Measurements from ENCODE around the gene ZNF397. TPM values are rescaled to one million over a fixed set of nuclear protein-coding genes. Genes with fewer than 3 reads are reported as not detected.

Gene ZNF397
- total RNA-seq, 1 experiment from 2014 or later = 35.3 TPM

DNA sequence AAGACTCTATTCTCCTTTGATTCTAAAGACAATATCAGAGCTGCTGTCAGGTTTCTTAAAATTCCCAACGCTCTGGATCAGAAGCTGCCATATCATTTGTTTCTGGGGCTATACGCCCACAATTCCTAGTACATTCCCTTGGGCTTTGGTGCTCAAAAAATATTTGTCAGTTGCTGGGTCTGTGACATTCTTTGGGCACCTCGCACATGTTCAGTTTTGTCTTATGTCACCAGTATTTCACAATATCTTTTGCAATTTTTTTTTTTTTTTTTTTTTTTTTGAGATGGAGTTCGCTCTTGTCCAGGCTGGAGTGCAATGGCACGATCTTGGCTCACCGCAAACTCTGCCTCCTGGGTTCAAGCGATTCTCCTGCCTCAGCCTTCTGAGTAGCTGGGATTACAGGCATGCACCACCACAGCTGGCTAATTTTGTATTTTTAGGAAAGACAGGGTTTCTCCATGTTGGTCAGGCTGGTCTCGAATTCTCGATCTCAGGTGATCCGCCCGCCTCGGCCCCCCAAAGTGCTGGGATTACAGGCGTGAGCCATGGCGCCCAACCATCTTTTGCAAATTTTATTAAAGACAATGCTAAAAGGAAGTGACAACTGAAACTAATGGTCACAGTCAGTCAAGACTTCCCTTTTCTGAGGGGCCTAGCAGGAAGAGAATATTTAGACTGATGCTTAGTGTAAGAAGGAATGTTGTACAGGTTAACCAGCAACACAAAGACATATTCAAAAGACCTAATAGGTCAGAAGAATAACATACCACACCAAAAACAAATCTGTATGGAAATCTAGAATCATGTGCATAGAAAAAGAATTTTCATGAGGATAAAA lies 6.8 kb downstream of the ZNF397 start:
- H3K79me2 ChIP-seq (ENCODE audit: insufficient read depth, low read length) = peaks cover 1% of the 10 kb centered on the region; the same call in 1 of the 2 replicates
- H3K4me3 Mint-ChIP-seq = no peak overlapping the region
- H4K91ac ChIP-seq (ENCODE audit: insufficient read length, low read depth, low read length) = no peak overlapping the region

More for the DNA sequence above, 6.8 kb downstream of the ZNF397 start:
- no peak overlapping the region for H3K4ac ChIP-seq (ENCODE audit: low read depth, low read length)
- H3K4me2 ChIP-seq (ENCODE audit: insufficient read depth, insufficient read length, low read length) = no peak overlapping the region
- H3K27ac ChIP-seq (ENCODE audit: insufficient read length, low read depth, low read length) = no peak overlapping the region
- H3K9ac ChIP-seq (ENCODE audit: extremely low read depth, insufficient read length, low read length) = no peak overlapping the region
- no peak overlapping the region for H2BK20ac ChIP-seq (ENCODE audit: low read depth, low read length, poor library complexity, severe bottlenecking)
- H3K79me1 ChIP-seq (ENCODE audit: insufficient read depth, low read depth, low read length, poor library complexity, severe bottlenecking) = peaks cover 2% of the 10 kb centered on the region
- no peaks in the 10 kb centered on the region for H3K9me3 ChIP-seq (ENCODE audit: control insufficient read depth, low read depth, low read length)
- peaks cover under 1 to 3% of the 10 kb centered on the region in 2 experiments for H3K4me1 Mint-ChIP-seq
- no peak overlapping the region for H2AK5ac ChIP-seq (ENCODE audit: insufficient read length, low read length)
- no peak overlapping the region for H3K14ac ChIP-seq (ENCODE audit: insufficient read depth, low read length)
- no peaks in the 10 kb centered on the region for H3K4me1 ChIP-seq (ENCODE audit: insufficient read depth, low read length)
- H4K8ac ChIP-seq (replicated peaks; ENCODE audit: insufficient read length, low read depth, low read length) = no peak overlapping the region
- DNase-seq = no peak
- H3K9me3 Mint-ChIP-seq = no peaks in the 10 kb centered on the region; a peak in 1 of 5 replicates
- no peak overlapping the region for H3T11ph ChIP-seq (ENCODE audit: low read length)
- H3K18ac ChIP-seq (ENCODE audit: insufficient read length, low read depth, low read length) = no peak overlapping the region
- no peak overlapping the region for H2BK120ac ChIP-seq (ENCODE audit: low read depth, low read length, poor library complexity, severe bottlenecking)
- no peak overlapping the region for H3K23ac ChIP-seq (ENCODE audit: insufficient read length, low read depth, low read length)
- H3K56ac ChIP-seq (ENCODE audit: insufficient read length, low read depth, low read length) = no peak overlapping the region
- H2AFZ ChIP-seq (ENCODE audit: low read length) = no peak overlapping the region
- H3K27me3 Mint-ChIP-seq (ENCODE audit: low read depth) = no peaks in the 10 kb centered on the region
- no peak overlapping the region for H2BK15ac ChIP-seq (ENCODE audit: low read depth, low read length)
- H3K23me2 ChIP-seq (ENCODE audit: insufficient read length, low read depth, low read length, poor library complexity, severe bottlenecking) = no peaks in the 10 kb centered on the region
- no peak overlapping the region for H3K27ac Mint-ChIP-seq
- H4K20me1 ChIP-seq (ENCODE audit: control insufficient read depth, insufficient read depth, insufficient read length) = no peaks in the 10 kb centered on the region
- H3K36me3 Mint-ChIP-seq (ENCODE audit: insufficient read depth in 1 of 3, low read depth in 3 of 3) = peaks cover 67 to 89% (median 83%) of the 10 kb centered on the region in 3 experiments
- TF ChIP-seq, protein P1, sequence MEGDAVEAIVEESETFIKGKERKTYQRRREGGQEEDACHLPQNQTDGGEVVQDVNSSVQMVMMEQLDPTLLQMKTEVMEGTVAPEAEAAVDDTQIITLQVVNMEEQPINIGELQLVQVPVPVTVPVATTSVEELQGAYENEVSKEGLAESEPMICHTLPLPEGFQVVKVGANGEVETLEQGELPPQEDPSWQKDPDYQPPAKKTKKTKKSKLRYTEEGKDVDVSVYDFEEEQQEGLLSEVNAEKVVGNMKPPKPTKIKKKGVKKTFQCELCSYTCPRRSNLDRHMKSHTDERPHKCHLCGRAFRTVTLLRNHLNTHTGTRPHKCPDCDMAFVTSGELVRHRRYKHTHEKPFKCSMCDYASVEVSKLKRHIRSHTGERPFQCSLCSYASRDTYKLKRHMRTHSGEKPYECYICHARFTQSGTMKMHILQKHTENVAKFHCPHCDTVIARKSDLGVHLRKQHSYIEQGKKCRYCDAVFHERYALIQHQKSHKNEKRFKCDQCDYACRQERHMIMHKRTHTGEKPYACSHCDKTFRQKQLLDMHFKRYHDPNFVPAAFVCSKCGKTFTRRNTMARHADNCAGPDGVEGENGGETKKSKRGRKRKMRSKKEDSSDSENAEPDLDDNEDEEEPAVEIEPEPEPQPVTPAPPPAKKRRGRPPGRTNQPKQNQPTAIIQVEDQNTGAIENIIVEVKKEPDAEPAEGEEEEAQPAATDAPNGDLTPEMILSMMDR (conservative IDR thresholded peaks at IDR 0.05) = no peak
- no CpG with 5 or more reads among the region's 14 CpGs for WGBS (ENCODE audit: extremely low coverage, insufficient read length, low lambda C conversion rate)
- no peak overlapping the region for H2BK12ac ChIP-seq (ENCODE audit: insufficient read length, low read depth, low read length)
- no peak overlapping the region for H4K5ac ChIP-seq (ENCODE audit: insufficient read length, low read depth, low read length)
- no peaks in the 10 kb centered on the region for H3K27me3 ChIP-seq (ENCODE audit: insufficient read depth, low read length)
- H2BK5ac ChIP-seq (ENCODE audit: insufficient read length, low read length) = no peak overlapping the region

Measured in H9 (cell line).